H1 (cell line): ENCODE measurements around the gene MT1H. TPM values are rescaled to one million over a fixed set of nuclear protein-coding genes. Genes with fewer than 3 reads are reported as not detected.

ENCODE experiments used
- CTCF ChIA-PET: fragments of 300-600 bp; sonication (Branson Sonifier 250); formaldehyde crosslinking; loops from one replicate; lab custom pipeline; 2021; ENCODE audit not compliant: partially characterized antibody; lab: Charles Lee
- POLR2A ChIA-PET: fragments of 300-600 bp; sonication (Branson Sonifier 250); formaldehyde crosslinking; loops from one replicate; lab custom pipeline; 2021; ENCODE audit warnings: inconsistent platforms; ENCODE audit not compliant: partially characterized antibody; lab: Charles Lee
- DNase-seq, 2 experiments: peaks; one replicate each; pipeline versions ENCODE4 v3.0.0 to v3.0.0-alpha.2; 2010 to 2022; ENCODE audit warnings: low spot score in 2 of 2, low read depth in 1 of 2, mixed read lengths in 1 of 2
- FAIRE-seq: peaks from 2 replicates; lab custom pipeline; 2011; peaks lifted over from hg19 to GRCh38; lab: Jason Lieb, UNC
- H2AFZ ChIP-seq: 2 replicates; pipeline ENCODE4 v1.8.1; 2012; ENCODE audit warnings: low read length, inconsistent platforms
- H2AK5ac ChIP-seq: 2 replicates; pipeline ENCODE4 v1.6.1; 2013; ENCODE audit warnings: low read depth, low read length
- H2BK120ac ChIP-seq: replicated peaks from 2 replicates; pipeline ENCODE3; 2013; ENCODE audit warnings: low read depth, low read length, inconsistent platforms
- H2BK12ac ChIP-seq: 2 replicates; pipeline ENCODE4 v1.6.1; 2013; ENCODE audit warnings: low read depth, low read length
- H2BK15ac ChIP-seq: 2 replicates; pipeline ENCODE4 v1.6.1; 2013; ENCODE audit warnings: low read length
- H2BK20ac ChIP-seq: 2 replicates; pipeline ENCODE4 v1.6.1; 2013; ENCODE audit warnings: low read length
- H2BK5ac ChIP-seq: 2 replicates; pipeline ENCODE4 v1.6.1; 2013; ENCODE audit warnings: low read depth, low read length
- H3K14ac ChIP-seq: 2 replicates; pipeline ENCODE4 v1.6.1; 2013; ENCODE audit warnings: inconsistent platforms; ENCODE audit not compliant: insufficient read length
- H3K18ac ChIP-seq: 2 replicates; pipeline ENCODE4 v1.6.1; 2013; ENCODE audit warnings: low read length; ENCODE audit errors: extremely low read depth
- H3K23ac ChIP-seq: 2 replicates; pipeline ENCODE4 v1.6.1; 2013; ENCODE audit warnings: inconsistent platforms; ENCODE audit not compliant: insufficient read length
- H3K23me2 ChIP-seq: 2 replicates; pipeline ENCODE4 v1.6.1; 2013; ENCODE audit warnings: low read depth, low read length
- H3K27ac ChIP-seq: 2 replicates; pipeline ENCODE4 v1.6.1; 2011; ENCODE audit warnings: low read depth, low read length, inconsistent platforms
- H3K27me3 ChIP-seq, 4 experiments: replicated peaks in 1 of 4; 1 replicate in 1 of 4; 2 replicates in 3 of 4; pipeline versions ENCODE4 v1.6.1 to v1.8.1; 2011 to 2013; ENCODE audit warnings: low read length in 3 of 4, mild to moderate bottlenecking in 3 of 4, inconsistent platforms in 2 of 4, mixed read lengths in 2 of 4, moderate library complexity in 1 of 4; ENCODE audit not compliant: control insufficient read depth in 3 of 4, insufficient read depth in 3 of 4; ENCODE audit errors: extremely low read depth in 1 of 4
- H3K36me3 ChIP-seq, 4 experiments: 2 replicates each; pipeline versions ENCODE4 v1.6.1 to v1.8.1; 2011 to 2013; ENCODE audit warnings: mild to moderate bottlenecking in 4 of 4, low read length in 3 of 4, moderate library complexity in 2 of 4, control low read depth in 1 of 4, inconsistent platforms in 1 of 4; ENCODE audit not compliant: insufficient read depth in 4 of 4, control insufficient read depth in 2 of 4
- H3K4ac ChIP-seq: replicated peaks from 2 replicates; pipeline ENCODE3; 2013; ENCODE audit warnings: low read length, low read depth, mixed read lengths, inconsistent platforms; ENCODE audit not compliant: insufficient read length
- H3K4me1 ChIP-seq, 4 experiments: replicated peaks in 1 of 4; 1 replicate in 1 of 4; 2 replicates in 3 of 4; pipeline versions ENCODE4 v1.6.1 to v1.8.1; 2011 to 2013; ENCODE audit warnings: low read length in 3 of 4, inconsistent platforms in 2 of 4, mixed read lengths in 1 of 4; ENCODE audit not compliant: insufficient read depth in 4 of 4, control insufficient read depth in 3 of 4
- H3K4me2 ChIP-seq, 2 experiments: 2 replicates each; pipeline versions ENCODE4 v1.6.1 to v1.8.1; 2011 to 2013; ENCODE audit warnings: low read depth in 2 of 2, low read length in 2 of 2, control low read depth in 1 of 2, inconsistent platforms in 1 of 2, mild to moderate bottlenecking in 1 of 2; ENCODE audit not compliant: insufficient read depth in 1 of 2
- H3K4me3 ChIP-seq, 4 experiments: fragments of 200-600, 300-600 bp in 1 of 4; sonication (generic), shearing (Covaris generic), sonication (Bioruptor Twin) in 1 of 4; 2 replicates each; pipeline versions ENCODE4 v1.5.1 to v1.8.1; 2011 to 2016; ENCODE audit warnings: low read length in 4 of 4, low read depth in 3 of 4, control low read depth in 2 of 4, inconsistent platforms in 2 of 4, mild to moderate bottlenecking in 2 of 4, mixed read lengths in 1 of 4, moderate library complexity in 1 of 4; ENCODE audit not compliant: insufficient read depth in 2 of 4; ENCODE audit errors: extremely low read depth in 1 of 4
- H3K56ac ChIP-seq: replicated peaks from 2 replicates; pipeline ENCODE3; 2013; ENCODE audit warnings: low read depth, mild to moderate bottlenecking, mixed read lengths, low read length, inconsistent platforms; ENCODE audit not compliant: insufficient read length
- H3K79me1 ChIP-seq: 2 replicates; pipeline ENCODE4 v1.6.1; 2013; ENCODE audit warnings: low read depth, low read length, control low read depth
- H3K79me2 ChIP-seq, 2 experiments: 2 replicates each; pipeline versions ENCODE4 v1.6.1 to v1.8.1; 2012 to 2013; ENCODE audit warnings: low read length in 2 of 2, mild to moderate bottlenecking in 2 of 2, inconsistent platforms in 1 of 2; ENCODE audit not compliant: insufficient read depth in 2 of 2, control insufficient read depth in 1 of 2
- H3K9ac ChIP-seq, 4 experiments: replicated peaks in 1 of 4; 1 replicate in 1 of 4; 2 replicates in 3 of 4; pipeline versions ENCODE4 v1.6.1 to v1.8.1; 2011 to 2013; ENCODE audit warnings: low read depth in 3 of 4, low read length in 3 of 4, control low read depth in 2 of 4, mild to moderate bottlenecking in 2 of 4, moderate library complexity in 2 of 4, inconsistent platforms in 1 of 4; ENCODE audit errors: extremely low read depth in 1 of 4
- H3K9me3 ChIP-seq, 2 experiments: 2 replicates each; pipeline versions ENCODE4 v1.6.1 to v1.8.1; 2012 to 2013; ENCODE audit warnings: mild to moderate bottlenecking in 2 of 2, moderate library complexity in 2 of 2, control low read depth in 1 of 2, inconsistent platforms in 1 of 2, low read depth in 1 of 2, low read length in 1 of 2, mixed read lengths in 1 of 2; ENCODE audit not compliant: insufficient read depth in 2 of 2
- H4K20me1 ChIP-seq, 2 experiments: replicated peaks in 1 of 2; 2 replicates each; pipeline versions ENCODE3 to v1.8.1; 2011 to 2013; ENCODE audit warnings: inconsistent platforms in 2 of 2, low read length in 2 of 2, mild to moderate bottlenecking in 1 of 2; ENCODE audit not compliant: insufficient read depth in 2 of 2, control insufficient read depth in 1 of 2
- H4K5ac ChIP-seq: 2 replicates; pipeline ENCODE4 v1.6.1; 2013; ENCODE audit warnings: low read length, low read depth, mixed read lengths, inconsistent platforms; ENCODE audit not compliant: insufficient read length
- H4K8ac ChIP-seq: 2 replicates; pipeline ENCODE4 v1.8.0; 2013; ENCODE audit warnings: mild to moderate bottlenecking, moderate library complexity, low read length, inconsistent platforms; ENCODE audit not compliant: insufficient read depth; ENCODE audit errors: extremely low read depth
- H4K91ac ChIP-seq: replicated peaks from 2 replicates; pipeline ENCODE3; 2013; ENCODE audit warnings: low read length, mixed read lengths, inconsistent platforms; ENCODE audit not compliant: insufficient read length
- PHF8 ChIP-seq: fragments of 200-600 bp; sonication (generic); conservative IDR thresholded peaks from 2 replicates; pipeline ENCODE4 v1.7.1; 2012; ENCODE audit warnings: low read depth, mild to moderate bottlenecking, inconsistent platforms, low read length, moderate library complexity
- RXRA ChIP-seq: IDR thresholded peaks from 2 replicates; pipeline ENCODE4 v1.6.1; 2011; ENCODE audit warnings: low read depth, mild to moderate bottlenecking, low read length, moderate library complexity; ENCODE audit not compliant: insufficient read depth
- SIRT6 ChIP-seq: IDR thresholded peaks from one replicate; pipeline ENCODE4 v1.7.1; 2012; ENCODE audit warnings: low read length, inconsistent platforms
- USF2 ChIP-seq: IDR thresholded peaks from 2 replicates; pipeline ENCODE4 v1.6.1; 2011; ENCODE audit warnings: low read length, improper control_type of control experiment
- WGBS, 2 experiments: shearing (Covaris generic) in 1 of 2; methylation state at CpG; one replicate each; pipeline versions ENCODE4 v1.1.6 to v1.1.7; 2013 to 2015; ENCODE audit warnings: low lambda C conversion rate in 2 of 2, mixed read lengths in 2 of 2, inconsistent platforms in 1 of 2, low coverage in 1 of 2, missing lambda C conversion rate in 1 of 2; ENCODE audit not compliant: insufficient replicate concordance in 2 of 2, insufficient coverage in 1 of 2, insufficient read length in 1 of 2; ENCODE audit errors: extremely low coverage in 1 of 2, missing lambda C conversion rate in 1 of 2; 5-methylcytosine and 5-hydroxymethylcytosine counted together
- polyA plus RNA-seq, 7 experiments: library from polyadenylated mRNA; depleted of rRNA in 3 of 7; stranded (reverse) in 5 of 7; unstranded in 2 of 7; fragments of >200 nt in 5 of 7; fragments of 200-250 nt in 2 of 7; gene quantifications; 1 replicate in 5 of 7; 2 replicates in 1 of 7; 4 replicates in 1 of 7; pipeline versions ENCODE4 v1.2.1 to v1.2.3, GENCODE V29; 2011 to 2013; ENCODE audit warnings: missing spikeins in 2 of 7, mixed read lengths in 2 of 7
- total RNA-seq: library from RNA; stranded (reverse); fragmentation: NEBNext Ultra II Directional; extraction: Animal tissue kit (Norgen Biotek cat#: 25700); gene quantifications from 2 replicates; pipeline ENCODE4 v1.2.1, GENCODE V29; 2021

The MT1H gene
- total and polyA plus RNA-seq, 2 of the 8 experiments (the other 6 are each of a cell fraction or from before 2014, with no cell fraction given) = 11.9 to 95.7 TPM

- Histone ChIP-seq H3K4me2 (0 out of 4 replicates have a peak overlapping the region, but pooled peaks of 1 of the 2 experiments have one; percentile 90), H2BK120ac (no peak overlapping the region), H3K23ac (no peak overlapping the region)
- TF ChIP-seq PHF8 = no peak
- no peak for TF ChIP-seq USF2
- no peak for TF ChIP-seq RXRA
- TF ChIP-seq SIRT6 = no peak
Observed at GRCh38 chr16:56677474-56677873, 7.9 kb downstream of the MT1H start.

More at GRCh38 chr16:56677474-56677873, 7.9 kb downstream of the MT1H start:
- no peak overlapping the region for H3K56ac ChIP-seq
- CTCF ChIA-PET = interaction anchor here (1.5 to 6.0 kb wide), 6 partner anchors 20 to 76 kb away, joined by 3 to 57 read pairs (median 6); no protein-coding TSS in a partner anchor
- H2AFZ ChIP-seq = no peak overlapping the region
- H2BK5ac ChIP-seq = 0 out of 2 replicates have a peak overlapping the region, but pooled peaks have one; percentile 60
- H2BK12ac ChIP-seq = peak overlapping the region; percentile 70; the same call in 1 of the 2 replicates
- H3K27me3 ChIP-seq = peaks cover 5 to 56% (median 29%) of the 10 kb centered on the region in 4 experiments
- H3K4me3 ChIP-seq = no peak overlapping the region
- H3K14ac ChIP-seq = no peak overlapping the region
- no peak overlapping the region; the same call in 1 of the 2 replicates for H2AK5ac ChIP-seq
- peaks cover 0 to 1% of the 10 kb centered on the region in 2 experiments for H4K20me1 ChIP-seq
- peaks cover 6% of the 10 kb centered on the region for H3K23me2 ChIP-seq
- H3K4ac ChIP-seq = no peak overlapping the region
- DNase-seq (no peak), FAIRE-seq (no peak)
- H3K9me3 ChIP-seq = no peaks in the 10 kb centered on the region
- no peaks in the 10 kb centered on the region for H3K79me1 ChIP-seq
- no peaks in the 10 kb centered on the region for H3K79me2 ChIP-seq
- H3K9ac ChIP-seq = no peak overlapping the region
- 74% methylated on average over 3 of the region's 3 CpGs; no CpG with 5 or more reads in 1 of the 2 experiments for WGBS, 2 experiments
- peak overlapping the region; percentile 73; the same call in 1 of the 2 replicates for H2BK15ac ChIP-seq
- POLR2A ChIA-PET = interaction anchor here (0.6 to 12.9 kb wide), 9 partner anchors 7 to 65 kb away, joined by 3 to 205 read pairs (median 10); partner anchors contain the start of genes MT1A, MT1E, MT1G and MT1H
- H4K8ac ChIP-seq = no peak overlapping the region
- peak overlapping the region; percentile 41; the same call in 1 of the 2 replicates for H2BK20ac ChIP-seq
- no peak overlapping the region for H4K5ac ChIP-seq
- no peak overlapping the region for H4K91ac ChIP-seq
- no peak overlapping the region; the same call in 1 of the 2 replicates for H3K18ac ChIP-seq
- H3K36me3 ChIP-seq = no peaks in the 10 kb centered on the region
- H3K27ac ChIP-seq = no peak overlapping the region
- peaks cover 0 to 20% (median 4%) of the 10 kb centered on the region in 4 experiments; a peak in 5 of 7 replicates for H3K4me1 ChIP-seq
